ENCODE measurements around the gene BOD1.

GRCh38 chr5:173598686-173599085, 17.8 kb downstream of the BOD1 start:
- TF ChIP-seq POLR2AphosphoS5 (IDR thresholded peaks at IDR 0.05; ENCODE audit: borderline replicate concordance, low read depth, low read length) (no peak), EZH2 (IDR thresholded peaks at IDR 0.05) (no peak), FOXP2 (optimal IDR thresholded peaks at IDR 0.05; ENCODE audit: control extremely low read depth, extremely low read length, insufficient read depth) (no peak)

Data from SK-N-MC (cell line).